Left ventricle myocardium inferior (tissue), 1 donor: Measurements from ENCODE around the gene CILP2. TPM values are rescaled to one million over a fixed set of nuclear protein-coding genes. Genes with fewer than 3 reads are reported as not detected.

Experiments
- DNase-seq: peaks from one replicate; pipeline ENCODE4 v3.0.0-alpha.2; 2020
- H3K27ac ChIP-seq: fragments of 200-600 bp; replicated peaks from 2 replicates; pipeline ENCODE4 v1.8.0; 2021
- H3K27me3 ChIP-seq: fragments of 200-600 bp; 2 replicates; pipeline ENCODE4 v1.8.0; 2021; ENCODE audit warnings: low read depth
- H3K36me3 ChIP-seq: fragments of 200-600 bp; 2 replicates; pipeline ENCODE4 v1.8.0; 2021
- H3K4me1 ChIP-seq: fragments of 200-600 bp; 2 replicates; pipeline ENCODE4 v1.8.0; 2021
- H3K4me3 ChIP-seq: fragments of 200-600 bp; 2 replicates; pipeline ENCODE4 v1.8.0; 2021; ENCODE audit warnings: mild to moderate bottlenecking, moderate library complexity
- H3K9me3 ChIP-seq: fragments of 200-600 bp; replicated peaks from 2 replicates; pipeline ENCODE4 v1.8.0; 2021
- CTCF ChIP-seq: fragments of 200-600 bp; IDR thresholded peaks from 2 replicates; pipeline ENCODE4 v1.8.0; 2021; ENCODE audit warnings: antibody characterized with exemption, mild to moderate bottlenecking, borderline replicate concordance
- intact Hi-C: fragments of 100-400 bp; cut with micrococcal nuclease; formaldehyde crosslinking; loops from one replicate; pipeline ENCODE4 v1.11.0; 2022
- total RNA-seq: library from RNA; stranded (reverse); fragmentation: NEBNext Ultra II Directional; extraction: Animal tissue kit (Norgen Biotek cat#: 25700); gene quantifications from one replicate; pipeline ENCODE4 v1.2.1, GENCODE V29; 2021
- donor health status: DM: no; HTN: yes; CAD: no; lungs with severe emphysema.

CILP2 gene
- total RNA-seq, 1 donor from 2014 or later: 0.08 TPM

DNA sequence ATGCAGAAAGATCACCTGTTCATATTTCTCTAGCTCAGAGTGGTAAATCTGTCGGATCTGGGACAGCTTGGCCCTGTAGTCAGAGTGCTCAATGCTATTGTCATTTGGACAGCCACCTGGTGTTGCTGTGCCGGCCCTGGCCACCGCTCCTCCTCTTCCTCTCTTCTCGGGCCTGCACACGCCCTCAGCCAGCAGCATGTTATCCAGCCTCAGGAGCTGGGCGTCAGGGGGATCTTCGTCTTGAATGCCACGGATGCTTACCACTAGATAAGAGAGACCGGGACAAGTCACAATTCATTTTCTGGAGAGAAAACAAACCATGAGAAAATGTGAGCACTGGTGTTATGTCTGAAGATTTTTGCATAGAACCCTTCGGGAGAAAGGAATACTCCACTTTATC lies 32.5 kb downstream of the CILP2 start:
- H3K4me1 ChIP-seq: no peaks in the 10 kb centered on the region
- H3K36me3 ChIP-seq: no peaks in the 10 kb centered on the region
- no peak for DNase-seq
- intact Hi-C loops: no loop called here
- TF ChIP-seq CTCF: no peak
- H3K4me3 ChIP-seq: no peak overlapping the region
- no peaks in the 10 kb centered on the region for H3K27me3 ChIP-seq
- H3K9me3 ChIP-seq: no peaks in the 10 kb centered on the region
- H3K27ac ChIP-seq: no peak overlapping the region

DNA sequence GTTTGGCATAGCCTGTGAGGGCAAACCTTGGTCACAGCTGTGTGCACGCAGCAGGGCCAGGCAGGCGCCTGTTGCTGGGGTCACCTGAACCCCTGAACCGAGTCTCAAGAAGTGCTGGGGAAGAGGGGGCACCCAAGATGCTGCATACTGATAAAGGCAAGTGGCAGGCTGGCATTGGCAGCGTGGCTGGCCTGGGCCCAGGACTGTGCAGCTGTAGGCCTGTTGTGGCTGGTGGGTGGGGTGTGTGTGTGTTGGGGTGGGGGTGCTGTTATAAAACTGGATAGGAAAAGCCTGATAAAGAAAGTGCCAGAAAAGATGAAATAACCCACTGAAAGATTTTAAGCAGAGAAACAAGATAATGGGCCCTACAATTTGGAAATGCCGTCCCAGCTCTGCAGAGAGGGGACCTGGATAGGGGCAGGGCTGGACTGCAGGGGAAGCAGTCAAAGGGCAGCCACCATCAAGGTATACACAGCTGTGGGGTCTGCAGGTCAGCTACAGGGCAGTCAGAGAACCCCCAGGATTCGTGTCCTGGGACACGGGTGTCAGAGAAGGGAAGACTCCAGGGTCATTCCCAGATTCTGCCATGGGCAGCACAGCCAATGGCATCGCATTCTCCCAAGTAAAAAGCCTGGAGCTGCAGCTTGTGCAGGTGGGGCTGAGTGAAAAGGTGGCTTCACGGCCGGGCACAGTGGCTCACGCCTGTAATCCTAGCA lies 33.2 kb downstream of the CILP2 start:
- no peaks in the 10 kb centered on the region for H3K4me1 ChIP-seq
- no peak overlapping the region for H3K27ac ChIP-seq
- no peaks in the 10 kb centered on the region for H3K9me3 ChIP-seq
- H3K36me3 ChIP-seq: no peaks in the 10 kb centered on the region
- H3K27me3 ChIP-seq: no peaks in the 10 kb centered on the region
- intact Hi-C loops: no loop called here
- TF ChIP-seq CTCF: no peak
- no peak overlapping the region for H3K4me3 ChIP-seq
- no peak for DNase-seq

DNA sequence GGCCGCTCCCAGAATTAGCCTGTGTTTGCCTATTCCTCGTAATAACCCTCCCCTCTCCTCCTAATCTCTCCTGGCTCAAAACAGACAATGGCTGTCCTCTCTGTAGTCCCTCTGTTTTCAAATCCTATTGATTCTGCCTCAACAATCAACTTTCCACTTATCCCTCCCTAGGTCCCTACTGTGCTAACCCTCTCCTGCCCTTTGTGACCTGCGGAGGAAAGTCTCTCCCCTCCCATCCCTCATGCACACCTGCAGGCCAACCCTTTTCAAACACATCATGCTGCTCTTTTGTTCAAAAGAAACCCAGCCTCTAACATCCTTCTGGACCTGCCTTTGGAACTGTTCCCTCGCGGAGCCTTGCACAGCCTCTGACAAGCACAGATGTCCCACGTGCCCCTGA lies 37.3 kb downstream of the CILP2 start:
- no peaks in the 10 kb centered on the region for H3K27me3 ChIP-seq
- no peak overlapping the region for H3K4me3 ChIP-seq
- H3K27ac ChIP-seq: no peak overlapping the region
- intact Hi-C loops: no loop called here
- TF ChIP-seq CTCF: no peak
- H3K9me3 ChIP-seq: no peaks in the 10 kb centered on the region
- no peaks in the 10 kb centered on the region for H3K36me3 ChIP-seq
- no peak for DNase-seq
- H3K4me1 ChIP-seq: no peaks in the 10 kb centered on the region

- H3K27ac ChIP-seq: no peak overlapping the region
- no peaks in the 10 kb centered on the region for H3K27me3 ChIP-seq
- H3K9me3 ChIP-seq: no peaks in the 10 kb centered on the region
- intact Hi-C loops: no loop called here
- H3K4me1 ChIP-seq: no peaks in the 10 kb centered on the region
- TF ChIP-seq CTCF: no peak
- no peaks in the 10 kb centered on the region for H3K36me3 ChIP-seq
- no peak for DNase-seq
- no peak overlapping the region for H3K4me3 ChIP-seq
These were observed 40.2 kb downstream of the CILP2 start for GRCh38 chr19:19578252-19578651.

- Histone ChIP-seq H3K36me3 (no peaks in the 10 kb centered on the region), H3K27ac (no peak overlapping the region), H3K9me3 (no peaks in the 10 kb centered on the region), H3K4me3 (no peak overlapping the region), H3K4me1 (no peaks in the 10 kb centered on the region), H3K27me3 (no peaks in the 10 kb centered on the region)
- DNase-seq: no peak
- intact Hi-C loops: no loop called here
- TF ChIP-seq CTCF: no peak
These were observed 41.7 kb downstream of the CILP2 start for GRCh38 chr19:19579533-19580361.
